Upper lobe of left lung (tissue), 6 donors: ENCODE data around the gene SNX21. TPM values are rescaled to one million over a fixed set of nuclear protein-coding genes. Genes with fewer than 3 reads are reported as not detected.

Experiments used
- ATAC-seq, 2 donors: fragments of 200-7000 bp; cut with Tn5 transposase; one replicate each; pipeline ENCODE4 v1.9.1; 2022; ENCODE audit warnings: mild to moderate bottlenecking in 2 of 2, moderate library complexity in 2 of 2; ENCODE audit not compliant: low FRiP score in 2 of 2
- DNase-seq, 2 donors: peaks; one replicate each; pipeline ENCODE4 v3.0.0-alpha.2; 2019 to 2020
- H3K27ac ChIP-seq, 4 donors: fragments of 200-600 bp; sonication (generic); one replicate each; pipeline ENCODE4 v1.5.1; 2016 to 2019
- H3K27me3 ChIP-seq, 4 donors: fragments of 200-600 bp; sonication (generic); one replicate each; pipeline ENCODE4 v1.5.1; 2017 to 2019
- H3K36me3 ChIP-seq, 4 donors: fragments of 200-600 bp; sonication (generic); one replicate each; pipeline ENCODE4 v1.5.1; 2016 to 2019
- H3K4me1 ChIP-seq, 4 donors: fragments of 200-600 bp; sonication (generic); one replicate each; pipeline ENCODE4 v1.5.1; 2018 to 2019
- H3K4me3 ChIP-seq, 4 donors: fragments of 200-600 bp; sonication (generic); one replicate each; pipeline ENCODE4 v1.5.1; 2017 to 2019; ENCODE audit warnings: mild to moderate bottlenecking in 2 of 4, moderate library complexity in 1 of 4
- H3K9me3 ChIP-seq, 4 donors: fragments of 200-600 bp; sonication (generic); one replicate each; pipeline ENCODE4 v1.5.1; 2018 to 2019
- EP300 ChIP-seq, 4 donors: sonication (generic); formaldehyde crosslinking; IDR thresholded peaks; one replicate each; pipeline ENCODE4 v1.5.1; 2017; ENCODE audit warnings: antibody characterized with exemption in 4 of 4, control low read depth in 2 of 4
- POLR2A ChIP-seq, 4 donors: fragments of 450-650 bp; IDR thresholded peaks; one replicate each; pipeline ENCODE4 v1.5.1; 2016 to 2017; ENCODE audit warnings: antibody characterized with exemption in 4 of 4, mild to moderate bottlenecking in 2 of 4
- POLR2AphosphoS5 ChIP-seq, 2 donors: sonication (generic); formaldehyde crosslinking; IDR thresholded peaks; one replicate each; pipeline ENCODE4 v1.5.1; 2017; ENCODE audit warnings: antibody characterized with exemption in 2 of 2
- WGBS, 2 donors: methylation state at CpG; one replicate each; pipeline ENCODE4 v1.1.5; 2017 to 2018; 5-methylcytosine and 5-hydroxymethylcytosine counted together
- total RNA-seq, 6 donors: library from RNA; depleted of rRNA in 4 of 6; stranded (reverse); fragments of >200 nt in 4 of 6; gene quantifications; one replicate each; pipeline versions ENCODE4 v1.1.0 to v1.2.1, GENCODE V29; 2016 to 2021
- TF ChIP-seq, protein P1 (sequence below), 6 experiments: fragments of 450-650 bp in 4 of 6; fragments of 200-600 bp in 2 of 6; sonication (generic) in 2 of 6; IDR thresholded peaks; one replicate each; pipeline ENCODE4 v1.5.1; 2016 to 2019; ENCODE audit warnings: antibody characterized with exemption in 6 of 6
- donor health status: DM: no; HTN: no; CAD: no; lungs with moderate emphysema.
- donor health status: DM: no; HTN: yes; CAD: no; lungs with severe emphysema.

SNX21 gene
- total RNA-seq, 6 donors from 2014 or later, result 23.9 to 117 (median 52.9) TPM

DNA sequence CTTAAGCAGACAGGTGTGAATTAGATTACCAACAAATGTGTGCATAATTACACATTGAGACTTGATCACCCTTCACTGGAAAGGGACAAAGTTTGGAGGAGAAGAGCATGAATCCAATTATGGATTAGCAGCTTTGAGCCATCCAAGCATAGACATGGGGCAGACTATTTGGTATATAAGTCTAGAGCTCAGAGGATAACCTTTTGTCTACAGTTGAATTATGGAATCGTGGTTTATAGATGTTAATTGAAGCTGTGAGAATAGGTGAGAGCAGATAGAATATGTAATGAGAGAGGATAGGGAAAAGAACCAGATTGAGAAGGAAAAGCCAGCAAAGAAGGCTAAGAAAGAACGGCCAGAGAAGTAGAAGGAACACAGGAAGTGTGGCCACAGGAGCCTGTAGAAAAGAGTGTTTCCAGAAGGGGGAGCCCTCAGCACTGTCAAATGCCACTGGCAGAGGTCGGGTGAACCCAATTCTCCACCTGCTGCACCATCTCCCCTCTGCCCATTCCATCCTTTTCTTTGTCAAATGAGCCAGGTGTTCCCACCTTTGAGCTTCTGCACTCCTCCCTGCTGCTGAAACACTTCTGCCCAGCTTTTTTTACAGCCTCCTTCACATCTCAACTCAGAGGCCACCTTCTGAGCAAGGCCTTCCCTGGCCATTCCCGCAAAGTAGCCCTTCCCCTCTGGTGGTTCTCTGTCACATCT, 34.5 kb upstream of the SNX21 start:
- peak overlapping the region in 1 of 4 donors; percentile 9 for H3K27ac ChIP-seq
- 33 to 34% methylated on average over 4 of the region's 4 CpGs for WGBS, 2 donors
- peak; percentile 85 to 89 for ATAC-seq
- TF ChIP-seq POLR2AphosphoS5 (IDR thresholded peaks at IDR 0.05) (no peak), POLR2A (IDR thresholded peaks at IDR 0.05) (no peak), EP300 (IDR thresholded peaks at IDR 0.05) (no peak)
- TF ChIP-seq, protein P1, sequence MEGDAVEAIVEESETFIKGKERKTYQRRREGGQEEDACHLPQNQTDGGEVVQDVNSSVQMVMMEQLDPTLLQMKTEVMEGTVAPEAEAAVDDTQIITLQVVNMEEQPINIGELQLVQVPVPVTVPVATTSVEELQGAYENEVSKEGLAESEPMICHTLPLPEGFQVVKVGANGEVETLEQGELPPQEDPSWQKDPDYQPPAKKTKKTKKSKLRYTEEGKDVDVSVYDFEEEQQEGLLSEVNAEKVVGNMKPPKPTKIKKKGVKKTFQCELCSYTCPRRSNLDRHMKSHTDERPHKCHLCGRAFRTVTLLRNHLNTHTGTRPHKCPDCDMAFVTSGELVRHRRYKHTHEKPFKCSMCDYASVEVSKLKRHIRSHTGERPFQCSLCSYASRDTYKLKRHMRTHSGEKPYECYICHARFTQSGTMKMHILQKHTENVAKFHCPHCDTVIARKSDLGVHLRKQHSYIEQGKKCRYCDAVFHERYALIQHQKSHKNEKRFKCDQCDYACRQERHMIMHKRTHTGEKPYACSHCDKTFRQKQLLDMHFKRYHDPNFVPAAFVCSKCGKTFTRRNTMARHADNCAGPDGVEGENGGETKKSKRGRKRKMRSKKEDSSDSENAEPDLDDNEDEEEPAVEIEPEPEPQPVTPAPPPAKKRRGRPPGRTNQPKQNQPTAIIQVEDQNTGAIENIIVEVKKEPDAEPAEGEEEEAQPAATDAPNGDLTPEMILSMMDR (IDR thresholded peaks at IDR 0.05), result peak; percentile 36 to 64 (median 60)
- H3K4me3 ChIP-seq, result no peak overlapping the region
- no peaks in the 10 kb centered on the region for H3K9me3 ChIP-seq
- H3K36me3 ChIP-seq, result peaks cover 34 to 67% (median 58%) of the 10 kb centered on the region in 4 donors
- peak in 1 of 2 donors; percentile 59 for DNase-seq
- no peaks in the 10 kb centered on the region for H3K27me3 ChIP-seq
- peaks cover 0 to 5% (median 0%) of the 10 kb centered on the region in 4 donors for H3K4me1 ChIP-seq

DNA sequence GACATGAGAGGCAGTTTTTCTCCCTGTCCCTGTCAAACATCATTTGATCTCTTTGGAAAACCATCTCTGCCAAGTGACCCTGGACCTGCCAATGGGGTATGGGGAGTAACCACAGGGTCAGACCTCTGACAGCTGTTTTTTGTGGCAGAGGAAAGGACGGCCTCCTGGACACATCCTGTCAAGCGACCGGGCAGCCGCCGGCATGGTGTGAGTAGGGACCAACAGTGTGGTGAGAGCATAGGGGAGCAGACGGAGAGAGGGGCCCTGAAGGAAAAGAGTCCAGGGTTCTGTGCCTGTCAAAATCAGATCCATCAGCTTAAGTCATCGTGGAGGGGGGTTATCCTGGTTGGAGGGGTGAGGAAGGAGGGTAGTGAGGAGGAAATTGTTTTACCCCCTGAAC, 31.7 kb upstream of the SNX21 start:
- no peaks in the 10 kb centered on the region for H3K27me3 ChIP-seq

DNA sequence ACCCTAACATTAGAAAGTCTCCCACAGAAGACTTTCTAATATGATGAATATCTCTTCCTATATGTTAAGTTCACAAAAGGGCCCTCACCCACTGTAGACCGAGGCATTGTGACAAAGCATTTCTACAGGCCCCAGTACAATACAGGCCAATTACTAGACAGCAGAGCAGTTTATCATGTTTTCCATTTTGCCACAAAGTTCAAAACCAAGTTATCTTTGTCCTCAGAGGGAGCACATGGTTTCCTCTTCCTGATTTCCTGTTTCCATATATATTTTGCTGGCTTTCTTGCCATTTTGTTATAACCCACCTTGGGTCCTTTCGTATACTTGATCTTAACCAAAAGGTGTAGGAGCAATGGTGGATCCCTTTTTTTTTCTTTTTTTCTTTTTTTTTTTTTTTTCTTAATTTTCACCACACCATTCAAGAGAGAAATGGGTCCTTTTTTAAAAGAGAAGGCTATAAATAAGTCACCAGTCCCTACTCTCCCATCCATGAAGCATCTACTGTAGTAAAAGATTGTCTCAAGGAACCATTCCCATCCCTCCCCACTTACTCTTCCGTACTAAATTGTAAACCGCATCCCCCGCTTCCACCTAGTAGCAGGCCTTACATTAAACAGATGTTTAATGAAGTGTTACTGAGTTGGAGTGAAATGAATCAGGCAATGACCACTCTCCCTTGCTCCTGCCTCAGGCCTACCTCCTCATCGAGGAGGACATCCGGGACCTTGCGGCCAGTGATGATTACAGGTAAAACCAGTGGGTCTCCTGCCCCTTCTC, 23.2 kb upstream of the SNX21 start:
- ATAC-seq (no peak), DNase-seq (no peak)
- Histone ChIP-seq H3K36me3 (peaks cover 48 to 62% (median 60%) of the 10 kb centered on the region in 4 donors), H3K27ac (no peak overlapping the region), H3K27me3 (no peaks in the 10 kb centered on the region), H3K4me1 (peaks cover 9 to 21% (median 13%) of the 10 kb centered on the region in 4 donors), H3K9me3 (no peaks in the 10 kb centered on the region), H3K4me3 (no peak overlapping the region)
- 91 to 92% methylated on average over 8 of the region's 8 CpGs for WGBS, 2 donors
- no peak for TF ChIP-seq POLR2AphosphoS5 (IDR thresholded peaks at IDR 0.05)
- TF ChIP-seq POLR2A (IDR thresholded peaks at IDR 0.05), result no peak
- no peak for TF ChIP-seq EP300 (IDR thresholded peaks at IDR 0.05)

More for the DNA sequence above, 31.7 kb upstream of the SNX21 start:
- 85 to 95% methylated on average over 7 of the region's 7 CpGs for WGBS, 2 donors
- Histone ChIP-seq H3K36me3 (peaks cover 40 to 69% (median 62%) of the 10 kb centered on the region in 4 donors), H3K4me1 (peaks cover 0 to 5% (median 0%) of the 10 kb centered on the region in 4 donors), H3K4me3 (no peak overlapping the region), H3K27ac (no peak overlapping the region), H3K9me3 (no peaks in the 10 kb centered on the region)
- TF ChIP-seq POLR2A (IDR thresholded peaks at IDR 0.05) (no peak), POLR2AphosphoS5 (IDR thresholded peaks at IDR 0.05) (no peak), EP300 (IDR thresholded peaks at IDR 0.05) (no peak)
- TF ChIP-seq, protein P1 (IDR thresholded peaks at IDR 0.05), result no peak
- no peak for ATAC-seq
- peak in 1 of 2 donors; percentile 72 for DNase-seq

DNA sequence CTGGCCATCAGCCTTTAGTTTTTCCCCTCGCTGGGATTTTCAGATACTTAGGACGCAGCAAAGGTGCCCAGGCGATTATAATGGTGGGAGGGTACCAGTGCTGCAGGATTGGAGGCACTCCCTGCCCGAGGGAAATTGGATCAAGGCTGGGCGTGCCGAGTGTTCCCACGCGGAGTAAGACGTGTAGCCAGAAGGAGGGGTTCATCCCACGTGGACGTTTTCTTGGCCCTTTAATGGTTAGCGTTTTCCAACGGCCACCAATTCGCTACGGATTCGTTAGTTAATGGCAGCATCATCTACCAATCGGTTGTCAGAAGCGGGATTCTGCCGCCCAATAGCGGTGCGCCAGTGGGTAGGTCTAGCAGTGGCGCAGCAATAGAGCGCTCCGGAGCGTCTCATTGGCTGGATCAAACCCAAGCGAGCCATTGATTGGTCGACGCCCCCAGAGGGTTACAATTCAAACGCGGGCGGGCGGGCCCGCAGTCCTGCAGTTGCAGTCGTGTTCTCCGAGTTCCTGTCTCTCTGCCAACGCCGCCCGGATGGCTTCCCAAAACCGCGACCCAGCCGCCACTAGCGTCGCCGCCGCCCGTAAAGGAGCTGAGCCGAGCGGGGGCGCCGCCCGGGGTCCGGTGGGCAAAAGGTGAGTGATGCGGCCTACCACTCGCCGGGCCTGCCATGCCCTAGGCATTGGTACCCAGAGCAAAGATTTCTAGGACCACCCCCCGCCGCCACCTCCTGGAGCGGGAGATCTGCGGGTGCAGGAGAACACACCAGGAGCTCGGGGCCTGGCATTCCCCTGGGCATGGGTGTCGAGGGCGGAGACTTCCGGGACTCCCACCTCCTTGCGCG, 21.2 kb upstream of the SNX21 start, which contains the start of gene UBE2C:
Gene UBE2C, plus strand, starts transcription at position 488 of the 849 bp plus-strand sequence. Its CDS starts 52 bp downstream, at position 540.
- Histone ChIP-seq H3K27ac (peak within 1 kb of the TSS in 2 of 4 donors; percentile 31 to 59), H3K27me3 (no peaks in the 10 kb centered on the region), H3K4me1 (peaks cover 13 to 21% (median 15%) of the 10 kb centered on the region in 4 donors), H3K9me3 (no peaks in the 10 kb centered on the region), H3K36me3 (peaks cover 30 to 42% (median 41%) of the 10 kb centered on the region in 4 donors), H3K4me3 (peak within 1 kb of the TSS; percentile 39 to 67 (median 66))
- 2% methylated on average over 17 to 38 of the region's 65 CpGs for WGBS, 2 donors
- DNase-seq (peak; percentile 93 to 96), ATAC-seq (peak; percentile 98 to 99)
- peak in 1 of 4 donors; percentile 34 for TF ChIP-seq POLR2A (IDR thresholded peaks at IDR 0.05)
- TF ChIP-seq POLR2AphosphoS5 (IDR thresholded peaks at IDR 0.05), result peak in 1 of 2 donors; percentile 11
- TF ChIP-seq, protein P1 (IDR thresholded peaks at IDR 0.05), result no peak
